SHP77 (cell line): ENCODE results near the gene KIAA1217.
A peak's percentile ranks its signal among the peaks of the same experiment; 100 is the strongest.

Experiments
- DNase-seq, 2 experiments: peaks; one replicate each; lab custom pipeline; 2025; lab: John Stamatoyannopoulos, UW

KIAA1217 gene

GRCh38 chr10:24552346-24553016, 343.5 kb downstream of the KIAA1217 start:
- no peak for DNase-seq

- no peak for DNase-seq
Observed at GRCh38 chr10:24553051-24553612, 344.2 kb downstream of the KIAA1217 start.

- no peak for DNase-seq
Observed at GRCh38 chr10:24554036-24554435, 345.1 kb downstream of the KIAA1217 start.

- DNase-seq: no peak
Observed at GRCh38 chr10:24556126-24556749, 347.3 kb downstream of the KIAA1217 start.

GRCh38 chr10:24556750-24557742, 348.1 kb downstream of the KIAA1217 start:
- DNase-seq: peak; percentile 4 to 7

GRCh38 chr10:24561453-24561852, 352.5 kb downstream of the KIAA1217 start:
- no peak for DNase-seq

- DNase-seq: no peak
Observed at GRCh38 chr10:24568042-24568441, 359.1 kb downstream of the KIAA1217 start.

- no peak for DNase-seq
Observed at GRCh38 chr10:24569330-24569796, 360.4 kb downstream of the KIAA1217 start.

GRCh38 chr10:24569828-24570657, 361.1 kb downstream of the KIAA1217 start:
- DNase-seq: no peak

- no peak for DNase-seq
Observed at GRCh38 chr10:24570658-24571426, 361.9 kb downstream of the KIAA1217 start.

GRCh38 chr10:24571870-24572450, 363.0 kb downstream of the KIAA1217 start:
- DNase-seq: no peak

GRCh38 chr10:24574161-24574560, 365.2 kb downstream of the KIAA1217 start:
- DNase-seq: no peak

GRCh38 chr10:24574578-24575155, 365.7 kb downstream of the KIAA1217 start:
- no peak for DNase-seq

- DNase-seq: no peak
Observed at GRCh38 chr10:24575481-24576002, 366.6 kb downstream of the KIAA1217 start.

- no peak for DNase-seq
Observed at GRCh38 chr10:24579448-24579847, 370.5 kb downstream of the KIAA1217 start.

GRCh38 chr10:24579906-24580305, 371.0 kb downstream of the KIAA1217 start:
- no peak for DNase-seq

GRCh38 chr10:24589265-24589664, 380.3 kb downstream of the KIAA1217 start:
- no peak for DNase-seq

- no peak for DNase-seq
Observed at GRCh38 chr10:24590697-24591457, 381.9 kb downstream of the KIAA1217 start.
